AG08396 (cell line): ENCODE measurements around the gene TMC5.

Experiments
- DNase-seq: peaks from one replicate; pipeline ENCODE4 v3.0.0; 2012; ENCODE audit warnings: low spot score, mixed read lengths

Gene TMC5

DNA sequence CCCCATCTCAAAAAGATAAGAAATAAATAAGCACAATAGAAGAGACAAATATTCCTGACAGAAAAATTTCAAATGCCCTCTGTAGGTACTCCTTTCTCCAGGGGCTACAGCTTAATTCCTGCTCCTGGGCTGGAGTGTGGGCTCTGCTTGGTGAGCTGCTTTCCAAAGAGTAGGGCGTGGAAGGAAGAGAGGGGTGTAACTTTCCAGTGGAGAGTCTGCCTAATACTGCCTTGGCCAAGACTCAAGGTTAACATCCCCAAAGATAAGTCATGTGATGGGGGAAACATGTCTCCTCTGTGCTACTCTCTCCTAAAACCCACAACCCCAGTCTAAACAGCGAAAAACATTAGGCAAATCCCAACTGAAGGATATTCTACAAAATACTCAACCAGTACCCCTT lies 42.7 kb downstream of the TMC5 start:
- DNase-seq, result no peak

DNA sequence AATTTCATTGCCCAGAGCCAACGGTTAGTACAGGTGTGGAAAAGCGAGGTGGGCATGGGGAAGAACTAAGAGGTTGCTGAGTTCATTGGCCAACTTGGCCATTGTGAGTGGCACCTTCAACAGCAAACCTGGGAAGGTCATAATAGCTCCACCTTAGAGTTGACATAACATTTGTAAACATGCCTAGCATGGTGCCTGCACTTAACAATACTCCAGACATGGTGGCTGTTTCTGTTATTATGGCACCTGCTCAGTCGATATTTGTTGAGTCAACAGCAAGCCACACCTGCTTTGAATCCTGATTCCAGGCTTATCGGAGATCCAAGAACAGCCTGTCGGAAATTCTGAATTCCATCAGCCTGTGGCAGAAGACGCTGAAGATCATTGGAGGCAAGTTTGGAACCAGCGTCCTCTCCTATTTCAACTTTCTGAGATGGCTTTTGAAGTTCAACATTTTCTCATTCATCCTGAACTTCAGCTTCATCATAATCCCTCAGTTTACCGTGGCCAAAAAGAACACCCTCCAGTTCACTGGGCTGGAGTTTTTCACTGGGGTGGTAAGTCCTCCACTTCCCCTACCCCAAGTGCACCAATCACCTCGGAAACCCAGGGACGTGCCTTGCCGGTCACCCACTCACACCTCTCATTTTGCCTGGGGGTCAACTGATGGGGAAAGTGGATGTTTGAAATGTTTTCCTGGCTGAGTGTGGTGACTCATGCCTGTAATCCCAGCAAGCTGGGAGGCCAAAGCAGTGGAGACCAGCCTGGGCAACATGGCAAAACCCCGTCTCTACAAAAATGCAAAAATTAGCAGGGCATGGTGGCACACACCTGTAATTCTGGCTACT lies 46.0 kb downstream of the TMC5 start:
- DNase-seq, result no peak

DNA sequence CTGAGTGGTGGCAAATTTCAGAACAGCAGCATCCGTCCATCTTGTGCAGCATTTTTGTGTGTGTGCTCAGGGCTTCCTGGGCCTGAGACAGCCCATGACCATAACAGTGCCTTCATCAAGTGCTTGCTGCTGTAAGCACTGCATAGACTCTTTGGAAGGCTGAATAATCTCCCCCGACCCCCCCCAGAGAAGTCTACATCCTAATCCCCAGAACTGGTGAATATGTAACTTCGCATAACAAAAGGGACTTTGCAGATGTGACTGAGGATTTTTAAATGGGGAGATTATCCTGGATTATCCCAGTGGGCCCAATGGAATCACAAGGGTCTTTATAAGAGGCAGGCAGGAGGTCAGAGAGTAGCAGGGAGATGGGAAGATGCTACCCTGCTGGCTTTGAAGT lies 50.6 kb downstream of the TMC5 start:
- DNase-seq, result no peak

DNA sequence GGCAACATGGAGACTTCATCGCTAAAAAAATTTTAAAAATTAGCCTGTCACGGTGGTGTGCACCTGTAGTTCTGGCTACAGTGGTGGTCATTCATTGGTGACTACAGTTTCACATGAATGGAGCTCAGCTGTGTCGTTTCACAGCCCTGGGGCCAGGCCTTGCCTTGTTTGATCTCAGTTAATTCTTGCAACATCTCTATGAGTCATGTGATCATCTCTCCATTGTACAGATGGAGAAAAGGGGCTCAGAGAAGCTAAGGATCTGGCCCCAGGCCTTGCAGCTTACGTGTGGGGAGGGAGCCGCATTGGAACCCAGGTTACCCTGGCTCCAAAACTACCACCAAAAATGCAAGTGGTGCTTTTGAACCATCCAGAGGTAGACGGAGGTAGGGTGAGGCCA lies 54.8 kb downstream of the TMC5 start:
- DNase-seq, result no peak

DNA sequence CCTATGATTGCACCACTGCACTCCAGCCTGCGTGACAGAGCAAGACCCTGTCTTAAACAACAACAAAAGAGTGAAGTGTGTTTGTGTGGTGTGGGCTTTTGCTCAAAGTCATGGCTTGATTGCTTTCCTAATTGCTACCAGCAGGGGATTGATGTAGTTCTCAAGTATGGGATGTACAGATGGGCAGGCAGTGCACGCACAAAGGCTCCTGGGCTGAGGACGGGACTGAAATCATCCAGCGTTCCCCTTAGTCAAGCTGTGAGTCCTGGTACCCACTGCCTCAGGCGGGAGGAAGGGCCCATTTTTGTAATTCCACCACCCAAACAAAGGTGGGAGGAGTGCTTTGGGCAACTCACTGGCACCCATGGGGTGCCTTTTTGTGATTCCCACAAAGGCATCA lies 56.9 kb downstream of the TMC5 start:
- no peak for DNase-seq

DNA sequence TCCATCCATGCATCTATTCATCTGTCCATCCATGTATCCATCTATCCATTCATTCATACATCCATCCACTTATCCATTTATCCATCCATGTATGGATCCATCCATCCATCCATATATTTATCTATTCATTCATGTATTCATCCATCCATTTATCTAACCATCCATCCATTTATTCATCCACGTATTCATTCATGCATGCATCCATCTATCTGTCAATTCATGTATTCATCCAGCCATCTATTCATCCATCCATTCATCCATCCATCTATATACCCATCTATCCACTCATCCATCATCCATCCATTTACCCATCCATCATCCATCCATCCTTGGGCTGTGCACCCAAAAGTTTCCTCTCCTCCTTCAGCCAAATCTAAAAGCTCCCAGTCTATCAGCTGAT lies 60.8 kb downstream of the TMC5 start:
- DNase-seq, result no peak

DNA sequence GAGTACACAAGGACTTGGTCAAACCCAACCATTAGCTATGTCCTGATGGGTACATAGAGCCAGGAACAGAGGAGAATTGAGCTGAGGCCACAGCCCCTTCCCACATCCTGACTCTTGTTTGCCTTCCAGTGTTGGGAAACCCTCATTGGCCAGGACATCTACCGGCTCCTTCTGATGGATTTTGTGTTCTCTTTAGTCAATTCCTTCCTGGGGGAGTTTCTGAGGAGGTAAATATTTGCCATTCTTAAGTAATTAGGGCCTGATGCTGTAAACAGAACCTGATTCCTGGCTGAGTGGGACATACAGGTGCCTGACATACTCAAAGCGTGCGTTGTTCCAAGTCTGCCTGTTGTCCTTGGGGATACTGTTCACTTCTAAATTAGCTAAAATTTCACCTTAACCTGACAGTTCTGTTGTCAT lies 61.6 kb downstream of the TMC5 start:
- DNase-seq, result no peak

DNA sequence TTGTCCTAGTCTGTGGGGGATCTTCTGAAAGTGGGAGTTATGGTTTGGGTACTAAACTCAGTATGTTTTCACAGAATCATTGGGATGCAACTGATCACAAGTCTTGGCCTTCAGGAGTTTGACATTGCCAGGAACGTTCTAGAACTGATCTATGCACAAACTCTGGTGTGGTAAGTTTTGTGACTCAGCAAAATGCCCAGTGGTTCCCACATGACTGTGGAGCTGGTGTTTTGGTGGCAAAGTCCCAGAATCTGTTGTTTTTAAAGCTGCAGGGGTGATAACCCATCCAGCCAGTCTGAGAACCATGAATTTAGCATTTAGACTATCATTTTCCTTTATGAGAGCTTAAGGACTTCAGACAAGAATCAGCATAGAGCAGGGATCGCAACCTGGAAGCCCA lies 63.6 kb downstream of the TMC5 start:
- no peak for DNase-seq

DNA sequence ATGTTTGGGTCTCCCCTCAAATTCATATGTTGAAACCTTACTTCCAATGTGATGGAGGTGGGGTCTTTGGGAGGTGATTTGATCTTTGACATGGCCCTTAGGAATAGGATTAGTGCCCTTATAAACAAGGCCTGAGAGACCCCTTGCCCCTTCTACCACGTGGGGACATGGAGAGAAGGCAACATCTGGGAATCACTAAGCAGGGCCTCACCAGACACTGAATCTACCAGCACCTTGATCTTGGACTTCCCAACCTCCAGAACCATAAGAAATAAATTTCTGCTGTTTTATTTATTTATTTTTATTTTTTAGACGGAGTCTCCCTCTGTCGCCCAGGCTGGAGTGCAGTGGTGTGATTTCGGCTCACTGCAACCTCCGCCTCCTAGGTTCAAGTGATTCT lies 64.1 kb downstream of the TMC5 start:
- DNase-seq, result no peak

DNA sequence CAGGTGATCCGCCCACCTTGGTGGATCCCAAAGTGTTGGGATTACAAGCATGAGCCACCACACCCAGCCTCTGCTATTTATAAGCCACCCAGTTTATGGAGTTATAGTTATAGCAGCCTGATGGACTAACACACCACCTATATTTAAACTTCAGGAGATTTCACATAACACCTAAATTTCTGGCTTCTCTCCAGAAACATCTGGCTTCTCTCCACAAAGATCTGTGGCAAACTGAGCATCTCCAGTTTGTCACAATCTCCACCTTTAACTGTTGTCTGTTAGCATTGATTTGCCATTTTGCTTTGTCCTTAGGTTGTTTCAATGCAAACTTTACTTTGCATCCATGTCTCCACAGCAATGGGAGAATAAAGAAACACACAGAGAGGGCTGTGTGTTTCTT lies 64.6 kb downstream of the TMC5 start:
- no peak for DNase-seq

DNA sequence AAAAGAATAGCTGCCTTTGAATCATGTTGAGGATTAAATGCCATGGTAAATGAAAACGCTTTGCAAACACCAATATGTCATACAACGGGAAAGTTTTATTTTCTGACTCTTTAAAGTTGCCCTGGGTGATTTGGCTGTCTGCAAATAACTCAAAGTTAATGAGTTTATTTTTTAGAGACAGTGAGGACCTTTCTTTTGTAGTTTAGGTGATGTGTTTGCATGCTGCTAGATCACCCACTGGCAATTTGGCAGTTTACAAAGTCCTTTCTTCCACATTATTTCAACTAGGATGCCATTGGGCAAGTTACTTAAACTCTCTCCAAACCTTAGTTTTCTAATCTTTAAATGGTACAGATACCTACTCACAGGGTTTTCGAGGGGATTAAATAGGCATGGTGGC lies 66.4 kb downstream of the TMC5 start:
- no peak for DNase-seq

DNA sequence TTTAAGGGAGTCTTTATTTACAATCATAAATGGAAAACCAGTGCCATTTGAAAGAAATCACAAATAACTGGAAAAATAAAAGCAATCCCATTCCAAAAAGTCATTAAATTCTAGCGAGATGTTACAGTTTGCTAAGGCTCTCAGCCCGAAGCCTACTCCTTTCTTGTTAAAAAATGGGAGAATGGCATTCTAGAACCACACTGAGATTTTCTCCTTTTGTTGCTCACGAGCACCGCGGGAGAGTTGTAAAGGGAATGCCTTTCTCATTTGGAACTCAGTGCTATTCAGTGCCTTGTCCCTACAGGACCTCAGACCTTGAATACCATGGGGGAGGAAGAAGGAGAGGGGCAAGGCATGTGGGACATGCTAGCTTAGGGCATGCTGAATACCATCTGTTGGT lies 67.9 kb downstream of the TMC5 start:
- no peak for DNase-seq

DNA sequence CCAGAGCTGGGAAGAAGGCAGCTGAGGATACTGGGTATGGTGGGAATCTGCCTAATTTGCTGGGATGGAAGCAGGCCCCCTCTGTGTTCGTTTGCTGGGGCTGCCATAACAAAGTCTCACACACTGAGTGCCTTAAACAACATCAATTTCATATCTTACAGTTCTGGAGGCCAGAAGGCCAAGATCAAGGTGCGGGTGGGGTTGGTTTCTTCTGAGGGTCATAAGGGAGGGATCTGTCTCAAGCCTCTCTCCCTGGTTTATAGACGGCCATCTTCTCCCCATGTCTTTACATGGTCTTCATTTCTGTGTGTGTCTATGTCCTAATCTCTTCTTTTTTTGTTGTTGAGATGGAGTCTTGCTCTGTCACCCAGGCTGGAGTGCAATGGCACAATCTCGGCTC lies 68.4 kb downstream of the TMC5 start:
- no peak for DNase-seq

DNA sequence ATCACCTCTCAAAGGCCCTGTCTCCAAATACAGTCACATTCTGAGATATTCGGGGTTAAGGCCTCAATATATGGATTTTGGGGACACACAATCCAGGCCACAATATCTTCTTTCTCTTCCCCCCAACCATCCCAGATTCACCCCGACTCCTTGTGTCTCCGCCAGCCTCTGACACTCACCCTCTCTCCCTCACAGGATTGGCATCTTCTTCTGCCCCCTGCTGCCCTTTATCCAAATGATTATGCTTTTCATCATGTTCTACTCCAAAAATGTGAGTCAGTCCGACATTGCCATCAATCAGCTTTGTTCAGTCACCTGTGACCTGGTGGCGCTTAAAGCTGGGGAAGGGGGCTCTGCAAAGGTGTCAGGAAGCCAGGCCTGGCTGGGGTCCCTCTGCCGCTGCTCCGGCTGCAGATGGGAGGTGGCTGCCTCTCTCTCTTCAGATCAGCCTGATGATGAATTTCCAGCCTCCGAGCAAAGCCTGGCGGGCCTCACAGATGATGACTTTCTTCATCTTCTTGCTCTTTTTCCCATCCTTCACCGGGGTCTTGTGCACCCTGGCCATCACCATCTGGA lies 69.2 kb downstream of the TMC5 start:
- DNase-seq, result no peak

DNA sequence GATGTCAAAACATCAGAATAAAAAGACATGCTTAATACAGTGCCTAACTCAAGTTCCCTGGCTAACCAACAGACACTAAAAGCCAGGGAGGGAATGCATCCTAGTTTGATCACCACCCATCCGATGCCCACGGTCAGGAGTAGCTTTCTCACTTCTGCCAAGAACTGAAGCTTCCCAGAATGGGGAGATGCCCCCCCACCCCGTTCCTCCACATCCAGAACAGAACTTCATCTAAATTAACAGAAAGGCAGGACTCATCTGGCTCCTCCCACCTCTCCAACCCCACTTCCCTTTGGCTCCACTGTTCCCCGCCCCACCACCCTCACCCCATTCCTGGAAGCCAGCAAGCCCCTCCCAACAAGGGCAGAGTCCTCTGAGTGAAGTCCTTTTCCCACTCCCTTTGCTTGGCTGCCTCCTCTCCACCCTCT lies 70.5 kb downstream of the TMC5 start:
- no peak for DNase-seq

DNA sequence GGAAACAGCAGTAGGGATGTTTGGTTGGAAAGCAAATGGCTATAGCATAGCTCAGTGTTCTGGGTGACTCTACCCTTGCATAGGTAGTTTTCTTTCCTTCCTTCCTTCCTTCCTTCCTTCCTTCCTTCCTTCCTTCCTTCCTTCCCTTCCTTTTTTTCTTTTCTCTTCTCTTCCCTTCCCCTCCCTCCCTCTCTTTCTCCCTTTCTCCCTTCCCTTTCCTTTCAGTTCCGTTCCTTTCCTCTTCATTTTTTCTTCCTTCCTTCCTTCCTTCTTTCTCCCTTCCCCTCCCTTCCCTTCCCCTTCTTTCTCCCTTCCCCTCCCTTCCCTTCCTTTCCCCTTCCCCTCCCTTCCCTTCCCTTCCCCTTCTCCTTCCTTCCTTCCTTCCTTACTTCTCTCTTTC lies 72.9 kb downstream of the TMC5 start:
- DNase-seq, result no peak

DNA sequence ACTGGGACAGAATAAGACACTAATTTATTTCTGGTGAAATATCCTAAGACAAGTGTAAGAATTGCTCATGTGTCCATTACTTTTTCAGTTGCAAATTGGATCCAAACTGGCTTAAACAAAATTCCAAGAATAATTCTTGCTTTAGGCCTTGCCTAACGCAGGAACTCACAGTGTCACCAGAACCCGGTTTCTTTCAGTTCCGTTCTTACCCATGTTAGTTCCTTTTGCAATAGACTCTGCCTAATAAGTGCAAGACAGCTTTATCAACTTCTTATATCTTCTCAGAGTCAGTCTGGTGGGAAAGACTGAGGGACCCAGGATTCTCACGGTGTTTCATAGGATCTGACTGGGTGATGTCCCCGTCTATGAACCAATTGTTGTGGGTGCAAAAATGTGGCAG lies 79.5 kb downstream of the TMC5 start:
- DNase-seq, result no peak

DNA sequence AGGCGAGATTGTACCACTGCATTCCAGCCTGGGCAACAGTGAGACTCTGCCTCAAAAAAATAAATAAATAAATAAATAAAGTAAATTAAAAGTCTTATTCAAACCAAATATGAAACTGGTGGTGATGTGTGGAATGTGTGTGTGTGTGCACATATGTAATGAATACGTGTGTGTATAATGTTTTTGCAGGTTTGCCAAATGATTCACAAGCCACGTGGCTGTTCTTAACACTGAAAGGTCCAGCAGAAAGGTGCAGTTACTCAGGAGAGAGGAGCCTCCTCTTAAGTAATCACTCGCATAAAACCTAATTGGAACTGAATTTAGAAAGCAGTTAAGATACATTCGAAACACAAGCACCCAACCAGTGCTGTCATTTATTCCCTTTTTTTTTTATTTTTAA lies 81.3 kb downstream of the TMC5 start:
- DNase-seq, result no peak

DNA sequence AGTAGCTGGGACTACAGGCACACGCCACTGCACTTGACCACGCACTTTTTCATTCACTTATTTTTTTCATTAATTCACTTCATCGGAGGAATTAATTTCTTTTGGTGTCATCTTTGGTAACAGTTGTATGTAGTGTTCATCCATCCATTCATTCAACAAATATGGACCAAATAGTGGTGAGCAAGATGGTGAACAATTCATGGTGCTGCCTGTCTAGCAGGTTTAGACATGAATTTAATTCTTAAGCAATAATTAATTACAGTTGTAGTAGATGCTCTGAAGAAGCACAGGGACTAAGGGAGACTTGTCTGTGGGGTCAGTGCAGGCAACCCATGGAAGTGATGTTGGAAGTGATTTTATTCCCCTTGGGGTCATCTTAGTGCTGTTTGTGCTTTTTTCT lies 81.8 kb downstream of the TMC5 start:
- DNase-seq, result no peak

DNA sequence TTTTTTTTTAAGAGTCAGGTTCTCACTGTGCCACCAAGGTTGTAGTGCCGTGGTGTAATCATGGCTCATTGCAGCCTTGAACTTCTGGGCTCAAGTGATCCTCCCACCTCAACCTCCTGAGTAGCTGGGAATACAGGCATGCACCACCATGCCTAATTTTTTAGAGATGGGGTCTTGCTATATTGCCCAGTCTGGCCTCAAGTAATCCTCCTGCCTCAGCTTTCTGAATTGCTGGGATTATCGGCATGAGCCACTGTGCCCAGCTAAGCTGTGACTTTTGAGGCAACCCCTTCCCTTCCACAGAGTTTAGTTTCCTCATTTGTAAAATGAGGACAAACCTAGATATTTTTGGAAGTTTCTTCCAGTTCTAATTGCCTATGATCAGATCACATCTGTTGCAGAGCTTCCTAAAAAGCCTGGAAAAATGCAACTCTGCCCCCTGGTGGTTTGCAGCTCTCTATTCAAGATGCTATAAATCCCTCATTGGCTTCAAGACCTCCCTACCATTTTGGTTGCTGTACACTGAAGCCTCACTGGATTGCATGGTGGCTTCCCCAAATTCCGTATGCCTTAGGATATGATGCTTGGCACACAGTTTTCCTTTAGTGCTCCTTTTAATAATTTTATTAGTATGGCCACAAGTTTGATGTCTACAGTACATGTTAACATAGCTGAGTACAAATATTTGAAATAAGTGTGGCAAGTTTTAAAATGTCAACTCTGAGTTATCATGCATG lies 84.9 kb downstream of the TMC5 start:
- peak; percentile 63 for DNase-seq

DNA sequence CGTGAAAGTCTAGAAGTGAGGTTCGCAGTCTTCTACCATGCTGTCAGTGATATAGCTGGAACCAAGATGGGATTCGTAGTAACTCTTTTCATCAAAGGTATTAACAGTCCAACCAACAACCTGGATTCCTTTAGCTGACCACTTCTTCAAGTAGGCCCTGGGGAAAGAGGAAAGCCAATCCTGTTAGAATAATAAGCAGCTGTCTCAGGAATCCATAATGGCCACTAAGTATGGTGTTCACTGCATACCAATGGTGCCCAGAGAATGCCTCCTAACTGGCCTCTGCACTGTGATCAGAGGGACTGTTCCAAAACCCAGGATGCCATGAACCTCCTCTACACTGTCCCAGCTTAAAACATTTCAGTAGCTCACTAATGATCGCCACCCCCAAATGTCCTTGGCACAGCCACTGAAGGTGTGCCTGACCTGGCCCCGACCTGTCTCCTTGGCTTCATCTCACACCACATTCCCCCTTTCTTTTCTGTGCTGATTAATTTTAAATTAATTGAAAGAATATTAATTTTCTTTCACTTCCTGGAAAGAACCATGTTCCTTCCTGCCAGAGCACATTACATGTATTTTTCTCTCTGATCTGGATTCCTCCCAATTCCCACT lies 85.9 kb downstream of the TMC5 start:
- DNase-seq, result no peak

DNA sequence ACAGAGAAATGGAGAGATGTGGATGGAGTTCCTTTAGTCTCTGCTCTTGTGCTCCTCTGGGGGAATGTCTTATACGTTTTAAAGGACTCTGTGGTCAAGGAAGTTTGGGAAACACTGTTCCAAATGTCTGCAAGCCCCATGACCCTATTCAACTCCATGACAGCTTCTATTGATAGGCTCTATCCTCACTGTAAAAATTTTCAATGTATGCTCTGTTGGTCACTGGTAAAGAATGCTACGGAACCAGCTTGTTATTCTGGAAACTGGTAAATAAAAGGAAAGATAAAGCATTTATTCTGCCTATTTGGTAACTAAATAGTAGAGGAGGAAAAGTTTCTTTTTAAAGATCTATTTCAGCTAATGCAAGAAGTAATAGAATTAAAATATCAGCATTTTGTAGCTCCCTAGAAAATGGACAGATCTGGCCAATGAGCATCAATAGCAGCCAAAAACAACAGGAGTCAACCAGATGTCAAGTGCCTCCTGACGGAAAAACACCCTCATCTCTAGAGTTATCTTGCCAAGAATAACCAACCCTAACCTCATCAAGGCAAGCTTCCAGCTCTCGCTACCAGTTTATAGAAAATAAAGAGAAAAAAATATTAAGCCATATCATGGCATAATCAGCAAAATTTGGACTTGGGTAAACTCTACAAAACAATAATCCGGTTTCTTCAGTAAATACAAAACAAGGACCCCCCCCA lies 88.1 kb downstream of the TMC5 start:
- no peak for DNase-seq
